ENCODE data around the gene TBC1D17. TPM values are rescaled to one million over a fixed set of nuclear protein-coding genes. Genes with fewer than 3 reads are reported as not detected.

The TBC1D17 gene
- polyA plus RNA-seq, 3 donors: 3.1 to 48.2 (median 4.5) TPM

DNA sequence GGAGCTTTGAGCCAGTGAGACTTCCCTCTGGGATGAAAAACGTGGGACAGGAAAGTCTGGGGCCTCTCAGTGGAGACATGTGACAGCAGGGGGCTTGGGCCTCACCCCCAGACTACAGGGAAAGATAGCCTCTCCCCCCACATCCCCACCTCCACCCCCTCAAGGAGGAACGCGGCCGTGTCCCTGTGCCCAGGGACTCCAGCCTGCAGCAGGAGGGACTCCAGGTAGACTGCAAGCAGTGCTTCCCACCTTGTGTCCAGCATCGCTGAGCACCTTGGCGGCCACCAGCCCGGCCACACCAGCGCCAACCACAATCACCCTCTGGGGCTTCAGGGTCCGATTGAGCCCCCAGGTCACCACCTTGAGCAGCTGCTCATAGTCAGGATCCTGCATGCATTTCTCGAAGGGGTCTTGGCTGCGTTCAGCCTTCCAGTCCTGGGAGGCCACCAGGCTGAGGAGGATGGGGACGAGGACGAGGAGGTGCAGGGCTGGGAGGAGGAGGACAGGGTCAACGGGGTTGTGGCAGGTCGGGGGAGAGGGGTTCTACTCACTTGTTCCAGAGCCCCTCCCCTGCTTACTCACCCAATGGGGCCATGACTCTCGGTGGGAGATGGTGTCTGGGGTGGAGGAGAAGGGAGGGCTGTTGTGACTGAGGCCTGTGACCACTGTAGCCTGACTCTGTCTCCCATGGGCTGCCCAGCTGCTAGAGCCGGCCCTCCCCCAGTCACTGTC is 18.2 kb downstream of the TBC1D17 start:
- H3K27ac Mint-ChIP-seq: peak overlapping the region; percentile 97 to 100 (median 99)
- H3K4me3 Mint-ChIP-seq: peak overlapping the region; percentile 76 to 87
- peaks cover 20 to 32% (median 22%) of the 10 kb centered on the region in 3 donors for H3K27me3 Mint-ChIP-seq (ENCODE audit: low read depth in 3 of 3)
- H3K79me2 ChIP-seq (ENCODE audit: insufficient read depth, low read length): no peaks in the 10 kb centered on the region
- no peak overlapping the region for H2AFZ ChIP-seq (ENCODE audit: insufficient read depth, low read depth, low read length, poor library complexity, severe bottlenecking)
- H3K4me2 ChIP-seq (replicated peaks; ENCODE audit: extremely low read depth, low read length, poor library complexity, severe bottlenecking): peak overlapping the region; percentile 83
- peaks cover 3 to 15% of the 10 kb centered on the region in 2 donors for H3K36me3 Mint-ChIP-seq
- H4K20me1 ChIP-seq (ENCODE audit: insufficient read depth, low read length): no peaks in the 10 kb centered on the region
- H3K9me3 Mint-ChIP-seq: peaks cover 0 to 4% (median 0%) of the 10 kb centered on the region in 7 donors
- TF ChIP-seq CTCF (IDR thresholded peaks at IDR 0.05): no peak
- peaks cover 0 to 9% of the 10 kb centered on the region in 2 donors for H3K27me3 ChIP-seq (ENCODE audit: control insufficient read depth in 2 of 2, insufficient read depth in 2 of 2, low read length in 2 of 2)
- DNase-seq: no peak
- H3K4me3 ChIP-seq (replicated peaks in 1 of 3; ENCODE audit: low read depth in 2 of 3, low read length in 3 of 3): peak overlapping the region in 1 of 3 experiments; percentile 6
- H3K27ac ChIP-seq (ENCODE audit: low read depth in 1 of 2, low read length in 2 of 2): peak overlapping the region; percentile 99 to 100
- H3K9ac ChIP-seq (ENCODE audit: insufficient read depth, low read length, poor library complexity, severe bottlenecking): no peak overlapping the region
- intact Hi-C loops (cut with micrococcal nuclease): no loop called here
- no peaks in the 10 kb centered on the region for H3K9me3 ChIP-seq (replicated peaks in 1 of 2; ENCODE audit: control insufficient read depth in 1 of 2, insufficient read depth in 1 of 2, low read length in 2 of 2)
- 92% methylated on average over 8 of the region's 17 CpGs for WGBS (ENCODE audit: insufficient coverage)
- H3K36me3 ChIP-seq (replicated peaks in 1 of 2; ENCODE audit: control insufficient read depth in 1 of 2, insufficient read depth in 2 of 2, low read length in 2 of 2): no peaks in the 10 kb centered on the region
- H3K4me1 Mint-ChIP-seq: peaks cover 48% of the 10 kb centered on the region
- H3K4me1 ChIP-seq (ENCODE audit: control insufficient read depth in 1 of 2, insufficient read depth in 2 of 2, low read length in 2 of 2): peaks cover 42 to 43% of the 10 kb centered on the region in 2 donors

DNA sequence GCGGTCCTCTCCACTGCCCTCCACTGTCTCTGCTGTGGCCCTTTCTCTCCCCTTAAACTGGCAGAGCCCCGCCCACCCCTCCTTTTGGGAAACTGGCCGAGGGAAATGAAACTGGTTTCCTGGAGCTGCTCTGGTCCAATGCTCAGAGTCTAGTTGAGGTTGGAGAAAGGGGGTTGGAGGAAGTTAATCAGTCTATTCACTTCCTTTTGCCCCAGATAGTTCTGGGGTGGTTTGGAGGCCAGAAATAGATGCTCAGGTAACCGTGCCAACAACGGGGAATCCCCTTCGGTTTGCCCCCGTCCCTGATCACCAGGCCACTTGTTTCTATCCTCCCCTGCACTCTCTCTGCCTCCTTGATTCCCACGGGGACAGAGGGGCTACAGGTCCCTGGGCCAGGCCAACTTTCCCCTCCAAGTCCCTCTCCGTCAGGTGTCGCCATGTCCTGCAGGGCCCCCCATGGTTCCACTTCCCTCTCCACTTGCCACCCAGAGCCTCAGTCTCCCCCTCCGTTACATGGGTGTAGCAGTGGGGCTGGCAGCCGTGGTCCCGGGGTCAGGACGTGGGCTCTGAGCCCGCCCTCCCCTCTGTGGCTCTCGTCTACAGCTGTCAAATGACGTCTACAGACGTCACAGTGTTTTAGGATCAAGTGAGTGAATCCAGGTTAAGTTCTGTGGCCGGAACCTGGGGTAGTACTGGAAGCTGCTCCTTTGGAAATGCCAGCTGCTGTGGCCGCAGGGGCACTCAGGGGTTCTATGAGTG is 19.5 kb downstream of the TBC1D17 start, which contains the start of gene IL4I1:
Gene IL4I1, minus strand, starts transcription at position 25 of the 759 bp plus-strand sequence. CDS start 727 bp downstream, outside the sequence.
- peak within 1 kb of the TSS; percentile 76 to 87 for H3K4me3 Mint-ChIP-seq
- H3K27ac Mint-ChIP-seq: peak within 1 kb of the TSS; percentile 97 to 100 (median 99)
- H3K4me3 ChIP-seq (replicated peaks in 1 of 3; ENCODE audit: low read depth in 2 of 3, low read length in 3 of 3): peak within 1 kb of the TSS; percentile 3 to 72 (median 38)
- no peaks in the 10 kb centered on the region for H3K36me3 ChIP-seq (replicated peaks in 1 of 2; ENCODE audit: control insufficient read depth in 1 of 2, insufficient read depth in 2 of 2, low read length in 2 of 2)
- H3K4me2 ChIP-seq (replicated peaks; ENCODE audit: extremely low read depth, low read length, poor library complexity, severe bottlenecking): peak within 1 kb of the TSS; percentile 83
- H3K4me1 Mint-ChIP-seq: peaks cover 44% of the 10 kb centered on the region
- peak; percentile 91 for DNase-seq
- H3K4me1 ChIP-seq (ENCODE audit: control insufficient read depth in 1 of 2, insufficient read depth in 2 of 2, low read length in 2 of 2): peaks cover 42 to 43% of the 10 kb centered on the region in 2 donors
- peaks cover 3 to 13% of the 10 kb centered on the region in 2 donors for H3K36me3 Mint-ChIP-seq
- peaks cover 14 to 19% (median 17%) of the 10 kb centered on the region in 3 donors for H3K27me3 Mint-ChIP-seq (ENCODE audit: low read depth in 3 of 3)
- WGBS (ENCODE audit: insufficient coverage): 2% methylated on average over 11 of the region's 20 CpGs
- H2AFZ ChIP-seq (ENCODE audit: insufficient read depth, low read depth, low read length, poor library complexity, severe bottlenecking): no peak within 1 kb of the TSS
- peaks cover 0 to 2% (median 0%) of the 10 kb centered on the region in 7 donors for H3K9me3 Mint-ChIP-seq
- intact Hi-C loops (cut with micrococcal nuclease): loop anchor here in 1 of 2 donors (1.0 kb wide), 1 partner anchor 31 kb away; no protein-coding TSS in a partner anchor
- peaks cover 0 to 5% of the 10 kb centered on the region in 2 donors for H3K27me3 ChIP-seq (ENCODE audit: control insufficient read depth in 2 of 2, insufficient read depth in 2 of 2, low read length in 2 of 2)
- no peaks in the 10 kb centered on the region for H3K9me3 ChIP-seq (replicated peaks in 1 of 2; ENCODE audit: control insufficient read depth in 1 of 2, insufficient read depth in 1 of 2, low read length in 2 of 2)
- peak within 1 kb of the TSS; percentile 99 to 100 for H3K27ac ChIP-seq (ENCODE audit: low read depth in 1 of 2, low read length in 2 of 2)
- no peak for TF ChIP-seq CTCF (IDR thresholded peaks at IDR 0.05)
- H4K20me1 ChIP-seq (ENCODE audit: insufficient read depth, low read length): no peaks in the 10 kb centered on the region
- H3K9ac ChIP-seq (ENCODE audit: insufficient read depth, low read length, poor library complexity, severe bottlenecking): peak within 1 kb of the TSS; percentile 83
- H3K79me2 ChIP-seq (ENCODE audit: insufficient read depth, low read length): no peaks in the 10 kb centered on the region
